ENCODE measurements around the gene HSPA5.
A peak's percentile ranks its signal among the peaks of the same experiment; 100 is the strongest.
"Not testable (repeated sequence)": the region's sequence is repeated elsewhere in the genome, so short reads cannot be mapped to it uniquely, and the experiment has no call there.

The HSPA5 gene

GRCh38 chr9:125241000-125241862 lies at the start of gene HSPA5:
HSPA5 (minus strand) TSS chr9:125241343; CDS start chr9:125241126, 217 bp downstream.
- H3K4me3 Mint-ChIP-seq = peak within 1 kb of the TSS; percentile 93
- H3K27me3 Mint-ChIP-seq = no peaks in the 10 kb centered on the region
- DNase-seq = peak; percentile 99
- peaks cover 60% of the 10 kb centered on the region for H3K36me3 Mint-ChIP-seq (ENCODE audit: low read depth)
- peak within 1 kb of the TSS; percentile 99 for H3K27ac Mint-ChIP-seq
- no peaks in the 10 kb centered on the region for H3K9me3 Mint-ChIP-seq
- H3K4me1 Mint-ChIP-seq (ENCODE audit: low read depth) = peaks cover 50% of the 10 kb centered on the region

DNA sequence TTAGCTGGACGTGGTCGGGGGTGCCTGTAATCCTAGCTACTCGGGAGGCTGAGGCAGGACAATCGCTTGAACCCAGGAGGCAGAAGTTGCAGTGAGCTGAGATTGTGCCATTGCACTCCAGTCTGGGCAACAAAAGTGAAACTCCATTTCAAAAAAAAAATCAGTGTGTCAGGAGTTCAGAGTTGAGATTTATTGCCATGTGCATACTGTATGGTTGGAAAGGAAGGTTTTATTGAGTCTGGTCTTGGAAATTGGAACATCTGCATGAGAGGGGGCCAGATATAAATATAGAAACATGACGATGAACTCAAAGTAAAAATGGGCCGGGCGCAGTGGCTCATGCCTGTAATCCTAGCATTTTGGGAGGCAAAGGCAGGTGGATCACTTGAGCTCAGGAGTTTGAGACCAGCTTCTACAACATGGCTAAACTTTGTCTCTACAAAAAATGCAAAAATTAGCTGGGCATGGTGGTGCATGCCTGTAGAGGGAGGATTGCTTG lies 45.8 kb upstream of the HSPA5 start:
- not testable (repeated sequence) for H3K4me3 Mint-ChIP-seq, H3K9me3 Mint-ChIP-seq, H3K27me3 Mint-ChIP-seq, H3K27ac Mint-ChIP-seq, DNase-seq
- Mint-ChIP-seq H3K4me1 (ENCODE audit: low read depth) (peaks cover 18% of the 10 kb centered on the region), H3K36me3 (ENCODE audit: low read depth) (peaks cover 17% of the 10 kb centered on the region)

DNA sequence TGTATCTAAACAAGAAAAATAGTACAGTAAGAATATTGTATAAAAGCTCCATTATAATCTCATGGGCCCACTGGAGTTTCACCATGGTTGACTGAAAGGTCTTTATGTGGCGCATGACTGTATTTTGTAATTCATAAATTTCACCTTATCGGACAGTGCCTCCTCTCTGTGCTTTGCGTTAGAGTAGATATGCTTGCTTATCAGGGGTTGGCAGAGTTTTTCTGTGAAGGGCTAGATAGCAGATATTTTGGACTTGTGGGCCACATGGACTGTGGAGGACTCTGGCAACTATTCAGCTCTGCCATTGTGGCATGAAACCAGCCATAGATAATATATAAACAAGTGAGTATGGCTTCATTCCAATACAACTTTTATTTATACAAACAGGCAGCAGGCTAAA lies 43.7 kb upstream of the HSPA5 start:
- no peak overlapping the region for H3K4me3 Mint-ChIP-seq
- H3K27me3 Mint-ChIP-seq = no peaks in the 10 kb centered on the region
- H3K4me1 Mint-ChIP-seq (ENCODE audit: low read depth) = peaks cover 18% of the 10 kb centered on the region
- H3K36me3 Mint-ChIP-seq (ENCODE audit: low read depth) = peaks cover 17% of the 10 kb centered on the region
- H3K27ac Mint-ChIP-seq = no peak overlapping the region
- H3K9me3 Mint-ChIP-seq = no peaks in the 10 kb centered on the region
- no peak for DNase-seq

DNA sequence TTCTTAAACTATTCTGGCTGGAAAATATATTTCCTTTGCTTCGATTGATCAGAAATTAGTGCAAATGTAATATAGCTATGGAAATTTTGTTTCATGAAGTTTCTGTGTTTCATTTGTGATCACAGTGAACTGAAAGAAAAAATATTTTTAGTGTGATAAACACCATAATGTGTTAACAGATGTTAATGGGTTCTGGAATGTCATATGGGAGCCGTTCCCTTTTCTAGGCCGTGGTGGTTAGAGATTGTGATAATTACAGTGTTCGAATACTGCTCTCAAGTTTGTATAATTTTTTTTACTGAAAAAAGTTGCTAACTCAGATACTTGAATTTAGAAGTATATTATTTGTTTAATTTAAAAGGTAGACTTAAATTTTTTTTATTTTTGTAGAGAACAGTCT lies 39.8 kb upstream of the HSPA5 start:
- Mint-ChIP-seq H3K27ac (no peak overlapping the region), H3K36me3 (ENCODE audit: low read depth) (peaks cover 26% of the 10 kb centered on the region), H3K4me3 (no peak overlapping the region), H3K27me3 (no peaks in the 10 kb centered on the region), H3K9me3 (no peaks in the 10 kb centered on the region), H3K4me1 (ENCODE audit: low read depth) (peaks cover 22% of the 10 kb centered on the region)
- no peak for DNase-seq

GRCh38 chr9:125277411-125277810 lies 36.3 kb upstream of the HSPA5 start:
- no peak for DNase-seq
- Mint-ChIP-seq H3K9me3 (no peaks in the 10 kb centered on the region), H3K36me3 (ENCODE audit: low read depth) (peaks cover 32% of the 10 kb centered on the region), H3K27me3 (no peaks in the 10 kb centered on the region), H3K4me1 (ENCODE audit: low read depth) (peaks cover 27% of the 10 kb centered on the region), H3K27ac (no peak overlapping the region), H3K4me3 (no peak overlapping the region)

GRCh38 chr9:125276771-125277170 lies 35.6 kb upstream of the HSPA5 start:
- Mint-ChIP-seq H3K4me1 (ENCODE audit: low read depth) (peaks cover 28% of the 10 kb centered on the region), H3K9me3 (no peaks in the 10 kb centered on the region), H3K27ac (no peak overlapping the region), H3K4me3 (no peak overlapping the region), H3K27me3 (no peaks in the 10 kb centered on the region), H3K36me3 (ENCODE audit: low read depth) (peaks cover 36% of the 10 kb centered on the region)
- DNase-seq = no peak

- no peak for DNase-seq
- no peaks in the 10 kb centered on the region for H3K9me3 Mint-ChIP-seq
- peaks cover 56% of the 10 kb centered on the region for H3K36me3 Mint-ChIP-seq (ENCODE audit: low read depth)
- H3K27ac Mint-ChIP-seq = no peak overlapping the region
- H3K4me1 Mint-ChIP-seq (ENCODE audit: low read depth) = peaks cover 43% of the 10 kb centered on the region
- no peaks in the 10 kb centered on the region for H3K27me3 Mint-ChIP-seq
- H3K4me3 Mint-ChIP-seq = no peak overlapping the region
Measured at GRCh38 chr9:125272697-125273096, 31.6 kb upstream of the HSPA5 start.

GRCh38 chr9:125271081-125271480 lies 29.9 kb upstream of the HSPA5 start:
- peaks cover 39% of the 10 kb centered on the region for H3K4me1 Mint-ChIP-seq (ENCODE audit: low read depth)
- no peaks in the 10 kb centered on the region for H3K27me3 Mint-ChIP-seq
- no peak overlapping the region for H3K27ac Mint-ChIP-seq
- no peak for DNase-seq
- no peak overlapping the region for H3K4me3 Mint-ChIP-seq
- H3K36me3 Mint-ChIP-seq (ENCODE audit: low read depth) = peaks cover 62% of the 10 kb centered on the region
- H3K9me3 Mint-ChIP-seq = no peaks in the 10 kb centered on the region

- Mint-ChIP-seq H3K4me1 (ENCODE audit: low read depth) (peaks cover 49% of the 10 kb centered on the region), H3K27ac (no peak overlapping the region), H3K27me3 (no peaks in the 10 kb centered on the region), H3K9me3 (no peaks in the 10 kb centered on the region), H3K36me3 (ENCODE audit: low read depth) (peaks cover 71% of the 10 kb centered on the region), H3K4me3 (no peak overlapping the region)
- DNase-seq = no peak
Measured at GRCh38 chr9:125269014-125269397, 27.9 kb upstream of the HSPA5 start.

DNA sequence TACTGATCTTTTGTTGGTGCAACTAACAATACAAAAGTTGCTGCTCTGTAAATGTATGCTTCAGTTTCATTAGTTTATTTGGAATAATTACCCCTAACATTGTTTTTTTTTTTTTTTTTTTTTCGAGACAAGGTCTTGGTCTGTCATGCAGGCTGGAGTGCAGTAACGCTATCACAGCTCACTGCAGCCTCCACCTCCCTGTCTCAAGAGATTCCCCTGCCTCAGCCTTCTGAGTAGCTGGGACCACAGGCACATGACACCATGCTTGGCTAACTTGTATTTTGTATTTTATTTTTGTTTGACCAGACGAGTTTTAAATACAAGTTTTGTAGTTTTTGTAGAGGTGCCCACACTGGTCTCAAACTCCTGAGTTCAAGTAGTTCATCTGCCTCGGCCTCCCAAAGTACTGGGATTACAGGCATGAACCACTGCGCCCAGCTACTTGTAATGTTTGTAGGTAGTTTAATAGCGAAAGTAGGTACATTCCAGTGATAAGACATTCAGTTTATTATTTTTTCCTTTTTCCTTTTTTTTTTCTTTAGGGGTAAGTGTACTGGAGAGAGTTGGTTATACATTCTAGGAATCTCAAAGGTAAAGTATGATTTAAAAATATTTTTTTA lies 27.4 kb upstream of the HSPA5 start:
- Mint-ChIP-seq H3K4me1 (ENCODE audit: low read depth) (peaks cover 52% of the 10 kb centered on the region), H3K27me3 (no peaks in the 10 kb centered on the region), H3K27ac (peak overlapping the region; percentile 68), H3K4me3 (no peak overlapping the region), H3K36me3 (ENCODE audit: low read depth) (peaks cover 74% of the 10 kb centered on the region), H3K9me3 (no peaks in the 10 kb centered on the region)
- no peak for DNase-seq

GRCh38 chr9:125264068-125264467 lies 22.9 kb upstream of the HSPA5 start:
- peak overlapping the region; percentile 71 for H3K27ac Mint-ChIP-seq
- H3K4me3 Mint-ChIP-seq = peak overlapping the region; percentile 98
- peaks cover 55% of the 10 kb centered on the region for H3K4me1 Mint-ChIP-seq (ENCODE audit: low read depth)
- peaks cover 55% of the 10 kb centered on the region for H3K36me3 Mint-ChIP-seq (ENCODE audit: low read depth)
- H3K9me3 Mint-ChIP-seq, H3K27me3 Mint-ChIP-seq, DNase-seq: not testable (repeated sequence)

DNA sequence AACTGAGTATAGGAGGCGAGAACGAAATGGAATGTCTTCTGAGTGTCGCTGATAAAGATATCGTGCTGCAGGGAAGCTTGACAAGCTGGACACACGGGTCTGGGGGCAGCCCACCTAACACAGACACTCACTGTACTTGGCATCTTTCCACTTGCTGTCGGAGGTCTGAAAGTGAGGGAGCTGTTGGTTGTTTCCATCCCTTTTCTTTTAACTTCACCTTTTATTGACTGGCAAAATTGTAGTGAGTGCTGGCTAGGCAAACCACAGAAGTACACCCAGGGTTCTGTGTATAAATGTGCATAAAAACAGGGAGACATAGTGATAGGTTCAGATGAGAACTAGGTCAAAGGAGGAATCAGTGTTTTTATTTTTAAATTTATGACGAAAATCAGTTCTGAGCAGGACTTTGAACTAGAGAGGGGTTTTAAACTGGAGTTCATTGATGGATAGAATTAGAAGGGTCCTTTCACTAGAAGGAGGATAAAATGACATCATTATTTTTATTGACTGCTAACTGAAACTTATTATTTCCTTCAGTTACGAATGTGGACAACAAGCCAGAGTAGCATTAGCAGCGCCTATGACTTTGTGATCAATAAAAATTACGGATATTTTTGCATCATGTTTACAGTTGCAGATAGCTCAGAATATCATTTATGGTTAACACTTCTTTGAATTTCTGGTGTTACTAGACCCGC lies 21.3 kb upstream of the HSPA5 start:
- H3K4me1 Mint-ChIP-seq (ENCODE audit: low read depth) = peaks cover 45% of the 10 kb centered on the region
- peaks cover 44% of the 10 kb centered on the region for H3K36me3 Mint-ChIP-seq (ENCODE audit: low read depth)
- H3K27ac Mint-ChIP-seq = peak overlapping the region; percentile 95
- H3K27me3 Mint-ChIP-seq = no peaks in the 10 kb centered on the region
- no peaks in the 10 kb centered on the region for H3K9me3 Mint-ChIP-seq
- H3K4me3 Mint-ChIP-seq = peak overlapping the region; percentile 98
- DNase-seq = no peak

GRCh38 chr9:125261501-125262293 lies 20.6 kb upstream of the HSPA5 start, which contains the start of gene GAPVD1:
GAPVD1 (plus strand) TSS chr9:125261826; CDS start chr9:125298922, 37,096 bp downstream.
- peak; percentile 94 for DNase-seq
- Mint-ChIP-seq H3K36me3 (ENCODE audit: low read depth) (peaks cover 38% of the 10 kb centered on the region), H3K9me3 (no peaks in the 10 kb centered on the region), H3K27me3 (no peaks in the 10 kb centered on the region), H3K27ac (peak within 1 kb of the TSS; percentile 96), H3K4me3 (peak within 1 kb of the TSS; percentile 98), H3K4me1 (ENCODE audit: low read depth) (peaks cover 42% of the 10 kb centered on the region)

DNA sequence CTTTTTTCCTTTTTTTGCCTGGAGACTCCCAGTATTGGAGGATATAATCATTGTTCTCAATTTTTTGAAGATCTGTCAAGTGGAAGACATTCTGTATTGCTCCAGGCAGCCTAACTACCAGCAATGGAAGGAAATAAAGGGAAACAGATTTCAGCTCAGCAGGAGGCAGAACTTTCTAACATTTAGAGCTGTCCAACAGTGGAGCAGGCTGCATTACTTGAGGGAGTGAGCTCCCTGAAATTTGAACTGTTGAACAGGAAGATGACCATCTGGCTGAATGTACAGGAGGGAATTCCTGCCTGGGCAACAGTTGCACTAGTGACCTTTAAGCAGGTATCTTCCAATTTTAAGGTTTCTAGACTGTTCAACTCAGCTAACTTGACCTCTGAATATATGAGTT lies 19.4 kb upstream of the HSPA5 start:
- Mint-ChIP-seq H3K36me3 (ENCODE audit: low read depth) (peaks cover 31% of the 10 kb centered on the region), H3K27me3 (no peaks in the 10 kb centered on the region), H3K9me3 (no peaks in the 10 kb centered on the region), H3K4me3 (peak overlapping the region; percentile 98), H3K4me1 (ENCODE audit: low read depth) (peaks cover 40% of the 10 kb centered on the region), H3K27ac (peak overlapping the region; percentile 96)
- DNase-seq = no peak

All from activated T-cell treated with anti-CD3 and anti-CD28 coated beads, Interleukin-2, amount 50 U/mL, for 24 hours (primary cell).